Measurements from ENCODE around the gene FMN2.

The FMN2 gene

DNA sequence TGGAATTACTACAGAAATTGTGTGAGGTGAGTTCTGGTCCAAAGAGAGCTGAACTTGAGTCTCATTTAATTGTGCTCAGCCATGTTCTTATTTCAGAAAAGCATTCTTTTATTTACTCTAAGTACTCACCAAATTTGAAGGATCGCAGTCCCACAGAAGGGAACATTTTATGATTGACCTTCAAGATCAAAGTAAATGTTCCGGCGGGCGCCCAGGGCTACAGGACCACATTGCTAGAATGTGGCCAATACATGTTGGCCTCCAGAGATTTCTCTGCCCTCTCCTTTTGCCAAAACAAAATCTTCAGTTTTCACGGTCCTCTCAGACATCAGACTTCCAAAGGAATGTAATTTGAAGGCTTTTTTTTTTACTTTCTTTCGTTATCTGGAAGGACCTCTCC, 237.8 kb downstream of the FMN2 start:
- in situ Hi-C loops (cut with MboI; ENCODE audit: low sequenced_read_pairs, unreplicated experiment), result no loop called here
- no peak for DNase-seq (ENCODE audit: low spot score)
- no peak for TF ChIP-seq CTCF (IDR thresholded peaks at IDR 0.05; ENCODE audit: borderline replicate concordance, control extremely low read depth, extremely low read depth, insufficient read depth, missing control alignments)

DNA sequence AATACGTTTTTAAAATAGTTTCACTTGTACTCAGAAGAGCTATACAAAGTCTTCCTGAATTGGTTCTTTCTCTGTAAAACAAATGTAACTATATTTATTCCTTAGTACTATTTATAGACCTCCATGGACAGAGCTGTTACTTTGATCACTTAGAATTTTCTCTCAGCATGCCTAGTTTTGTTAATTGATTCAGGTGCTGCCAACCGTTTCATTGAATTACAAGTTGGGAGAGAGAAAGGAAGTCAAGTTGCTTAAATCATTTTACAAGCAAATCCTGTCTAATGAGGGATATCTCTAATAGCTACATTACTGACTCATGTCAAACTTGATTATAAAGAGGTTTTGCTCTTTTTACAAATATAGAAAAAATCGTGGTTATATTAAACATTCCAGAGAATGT, 241.0 kb downstream of the FMN2 start:
- in situ Hi-C loops (cut with MboI; ENCODE audit: low sequenced_read_pairs, unreplicated experiment), result no loop called here
- no peak for TF ChIP-seq CTCF (IDR thresholded peaks at IDR 0.05; ENCODE audit: borderline replicate concordance, control extremely low read depth, extremely low read depth, insufficient read depth, missing control alignments)
- DNase-seq (ENCODE audit: low spot score), result no peak

DNA sequence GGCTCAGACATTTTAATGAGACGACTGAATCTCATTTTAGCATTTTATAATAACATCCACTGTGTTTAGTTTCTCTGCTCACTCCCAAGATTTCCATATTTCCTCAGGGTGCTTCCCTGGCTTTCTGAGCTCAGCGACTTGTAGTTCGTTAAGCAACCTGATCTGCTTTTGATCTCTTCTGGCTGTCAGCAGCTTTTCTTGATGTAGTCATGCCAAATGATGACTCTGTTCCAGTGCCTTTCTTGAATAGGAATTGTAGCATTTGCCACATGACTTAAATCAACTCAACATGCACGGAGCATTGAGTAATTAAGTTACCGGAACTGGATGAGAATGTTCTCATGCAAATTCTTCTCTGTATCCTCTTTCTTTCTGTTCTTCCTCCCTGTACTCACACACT, 246.1 kb downstream of the FMN2 start:
- in situ Hi-C loops (cut with MboI; ENCODE audit: low sequenced_read_pairs, unreplicated experiment), result no loop called here
- DNase-seq (ENCODE audit: low spot score), result no peak

GRCh38 chr1:240338837-240339236, 247.2 kb downstream of the FMN2 start:
- in situ Hi-C loops (cut with MboI; ENCODE audit: low sequenced_read_pairs, unreplicated experiment), result no loop called here

More for the DNA sequence above, 246.1 kb downstream of the FMN2 start:
- TF ChIP-seq CTCF (IDR thresholded peaks at IDR 0.05; ENCODE audit: borderline replicate concordance, control extremely low read depth, extremely low read depth, insufficient read depth, missing control alignments), result no peak

DNA sequence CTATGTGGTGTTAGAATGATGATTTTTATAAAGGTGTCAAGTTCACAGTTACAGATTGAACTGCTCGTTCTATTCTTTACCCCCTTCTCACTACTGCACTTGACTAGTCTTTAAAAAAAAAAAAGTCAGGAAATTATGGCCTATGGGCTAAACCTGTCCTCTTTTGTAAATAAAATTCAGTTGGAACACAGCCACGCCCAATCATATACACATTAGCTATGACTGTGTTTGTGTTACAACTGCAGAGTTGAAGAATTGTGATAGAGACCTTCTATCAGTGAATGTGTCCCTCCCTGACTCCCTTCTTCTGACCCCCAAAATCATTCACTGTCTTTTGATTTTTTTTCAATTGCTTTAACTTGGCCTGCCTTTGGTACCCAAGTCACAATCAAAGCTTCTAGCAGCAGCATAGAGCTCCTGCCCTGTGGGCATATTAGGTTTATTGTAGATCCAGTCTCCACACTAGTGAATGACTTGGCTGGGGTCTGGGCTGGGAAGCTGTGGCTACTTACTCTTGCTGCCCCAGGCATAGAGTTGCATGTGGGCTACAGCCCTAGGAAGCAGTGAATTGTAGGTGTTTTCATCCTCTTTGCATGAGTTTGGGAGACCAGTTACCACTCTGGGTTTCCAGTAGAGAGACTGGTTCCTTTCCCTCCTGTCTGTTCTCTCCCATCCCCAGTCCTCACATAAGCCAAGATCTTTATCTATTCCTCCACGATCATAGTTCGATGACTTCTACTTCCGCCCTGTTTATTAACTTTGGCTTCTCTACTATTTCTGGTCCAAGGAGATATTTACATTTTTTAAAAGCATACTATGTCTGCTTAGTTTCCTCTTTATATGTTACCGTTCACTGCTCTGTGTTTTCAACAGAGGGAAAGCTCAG, 249.9 kb downstream of the FMN2 start:
- in situ Hi-C loops (cut with MboI; ENCODE audit: low sequenced_read_pairs, unreplicated experiment), result no loop called here

More at GRCh38 chr1:240338837-240339236, 247.2 kb downstream of the FMN2 start:
- DNase-seq (ENCODE audit: low spot score), result no peak
- TF ChIP-seq CTCF (IDR thresholded peaks at IDR 0.05; ENCODE audit: borderline replicate concordance, control extremely low read depth, extremely low read depth, insufficient read depth, missing control alignments), result no peak

GRCh38 chr1:240342251-240342625, 250.6 kb downstream of the FMN2 start:
- TF ChIP-seq CTCF (IDR thresholded peaks at IDR 0.05; ENCODE audit: borderline replicate concordance, control extremely low read depth, extremely low read depth, insufficient read depth, missing control alignments), result no peak
- no peak for DNase-seq (ENCODE audit: low spot score)
- in situ Hi-C loops (cut with MboI; ENCODE audit: low sequenced_read_pairs, unreplicated experiment), result no loop called here

More for the DNA sequence above, 249.9 kb downstream of the FMN2 start:
- no peak for DNase-seq (ENCODE audit: low spot score)
- no peak for TF ChIP-seq CTCF (IDR thresholded peaks at IDR 0.05; ENCODE audit: borderline replicate concordance, control extremely low read depth, extremely low read depth, insufficient read depth, missing control alignments)
